Measurements from ENCODE around the gene PLSCR2.
"Not testable (repeated sequence)": the region's sequence is repeated elsewhere in the genome, so short reads cannot be mapped to it uniquely, and the experiment has no call there.

The PLSCR2 gene

GRCh38 chr3:146414010-146414409 is 55.4 kb downstream of the PLSCR2 start:
- no peak for FAIRE-seq

GRCh38 chr3:146412711-146413110 is 56.6 kb downstream of the PLSCR2 start:
- FAIRE-seq, result not testable (repeated sequence)

GRCh38 chr3:146407956-146408355 is 61.4 kb downstream of the PLSCR2 start:
- no peak for FAIRE-seq

GRCh38 chr3:146404436-146404835 is 64.9 kb downstream of the PLSCR2 start:
- FAIRE-seq, result no peak

GRCh38 chr3:146403792-146404191 is 65.6 kb downstream of the PLSCR2 start:
- no peak for FAIRE-seq

GRCh38 chr3:146396792-146397191 is 72.6 kb downstream of the PLSCR2 start:
- no peak for FAIRE-seq

GRCh38 chr3:146395164-146395563 is 74.2 kb downstream of the PLSCR2 start:
- no peak for FAIRE-seq

GRCh38 chr3:146390957-146391356 is 78.4 kb downstream of the PLSCR2 start:
- no peak for FAIRE-seq

GRCh38 chr3:146390006-146390772 is 79.2 kb downstream of the PLSCR2 start:
- FAIRE-seq, result no peak

- no peak for FAIRE-seq
Measured at GRCh38 chr3:146387566-146387965, 81.8 kb downstream of the PLSCR2 start.

GRCh38 chr3:146386936-146387335 is 82.4 kb downstream of the PLSCR2 start:
- no peak for FAIRE-seq

GRCh38 chr3:146384786-146385185 is 84.6 kb downstream of the PLSCR2 start:
- FAIRE-seq, result no peak

Measured in islet of Langerhans (tissue), 1 donor.